Measurements from ENCODE around the gene CCDC78.

GRCh38 chr16:760065-760464 is 33.8 kb upstream of the CCDC78 start:
- TF ChIP-seq CTCF (conservative IDR thresholded peaks at IDR 0.05; ENCODE audit: low read length): no peak
- TF ChIP-seq EZH2phosphoT487 (IDR thresholded peaks at IDR 0.05; ENCODE audit: borderline replicate concordance): no peak
